Measurements from ENCODE around the gene AGAP1. TPM values are rescaled to one million over a fixed set of nuclear protein-coding genes. Genes with fewer than 3 reads are reported as not detected.

The AGAP1 gene
- polyA plus RNA-seq, 1 donor from 2014 or later, result 17.4 TPM

DNA sequence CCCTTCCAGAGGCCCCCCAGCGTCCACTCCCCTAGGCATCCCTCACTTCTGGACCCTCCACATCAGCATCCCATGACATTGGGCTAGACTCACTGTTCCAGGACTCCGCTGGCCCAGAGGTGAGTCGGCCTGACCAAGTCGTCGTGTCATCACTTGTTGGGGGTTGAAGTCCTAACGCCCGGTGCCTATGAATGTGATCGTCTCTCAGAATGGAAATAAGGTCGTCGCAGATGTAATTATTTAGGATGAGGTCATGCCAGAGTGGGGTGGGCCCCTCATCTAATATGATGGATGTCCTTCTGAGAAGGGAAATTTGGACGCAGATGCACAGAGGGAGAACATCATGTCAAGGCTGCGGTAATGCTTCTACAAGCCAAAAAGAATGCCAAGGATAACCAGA is 142.7 kb downstream of the AGAP1 start:
- peaks cover 5% of the 10 kb centered on the region for H3K9me3 ChIP-seq (ENCODE audit: low read length)
- no peaks in the 10 kb centered on the region for H3K36me3 ChIP-seq (ENCODE audit: insufficient read depth, low read length)
- peaks cover under 1% of the 10 kb centered on the region for H4K20me1 ChIP-seq (ENCODE audit: insufficient read depth)
- H3K9ac ChIP-seq (ENCODE audit: low read length), result no peak overlapping the region
- H3K9me2 ChIP-seq (ENCODE audit: insufficient read depth, low read length), result no peaks in the 10 kb centered on the region
- no peak overlapping the region for H3K27ac ChIP-seq (ENCODE audit: low read length)
- H2AFZ ChIP-seq (ENCODE audit: low read depth, low read length), result no peak overlapping the region
- peaks cover 2% of the 10 kb centered on the region for H3F3A ChIP-seq (ENCODE audit: insufficient read depth, low read length, poor library complexity, severe bottlenecking)
- no peak overlapping the region for H3K4me2 ChIP-seq (ENCODE audit: low read length)
- TF ChIP-seq, protein P1, sequence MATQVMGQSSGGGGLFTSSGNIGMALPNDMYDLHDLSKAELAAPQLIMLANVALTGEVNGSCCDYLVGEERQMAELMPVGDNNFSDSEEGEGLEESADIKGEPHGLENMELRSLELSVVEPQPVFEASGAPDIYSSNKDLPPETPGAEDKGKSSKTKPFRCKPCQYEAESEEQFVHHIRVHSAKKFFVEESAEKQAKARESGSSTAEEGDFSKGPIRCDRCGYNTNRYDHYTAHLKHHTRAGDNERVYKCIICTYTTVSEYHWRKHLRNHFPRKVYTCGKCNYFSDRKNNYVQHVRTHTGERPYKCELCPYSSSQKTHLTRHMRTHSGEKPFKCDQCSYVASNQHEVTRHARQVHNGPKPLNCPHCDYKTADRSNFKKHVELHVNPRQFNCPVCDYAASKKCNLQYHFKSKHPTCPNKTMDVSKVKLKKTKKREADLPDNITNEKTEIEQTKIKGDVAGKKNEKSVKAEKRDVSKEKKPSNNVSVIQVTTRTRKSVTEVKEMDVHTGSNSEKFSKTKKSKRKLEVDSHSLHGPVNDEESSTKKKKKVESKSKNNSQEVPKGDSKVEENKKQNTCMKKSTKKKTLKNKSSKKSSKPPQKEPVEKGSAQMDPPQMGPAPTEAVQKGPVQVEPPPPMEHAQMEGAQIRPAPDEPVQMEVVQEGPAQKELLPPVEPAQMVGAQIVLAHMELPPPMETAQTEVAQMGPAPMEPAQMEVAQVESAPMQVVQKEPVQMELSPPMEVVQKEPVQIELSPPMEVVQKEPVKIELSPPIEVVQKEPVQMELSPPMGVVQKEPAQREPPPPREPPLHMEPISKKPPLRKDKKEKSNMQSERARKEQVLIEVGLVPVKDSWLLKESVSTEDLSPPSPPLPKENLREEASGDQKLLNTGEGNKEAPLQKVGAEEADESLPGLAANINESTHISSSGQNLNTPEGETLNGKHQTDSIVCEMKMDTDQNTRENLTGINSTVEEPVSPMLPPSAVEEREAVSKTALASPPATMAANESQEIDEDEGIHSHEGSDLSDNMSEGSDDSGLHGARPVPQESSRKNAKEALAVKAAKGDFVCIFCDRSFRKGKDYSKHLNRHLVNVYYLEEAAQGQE (IDR thresholded peaks at IDR 0.05; ENCODE audit: borderline replicate concordance), result no peak
- TF ChIP-seq, protein P2, sequence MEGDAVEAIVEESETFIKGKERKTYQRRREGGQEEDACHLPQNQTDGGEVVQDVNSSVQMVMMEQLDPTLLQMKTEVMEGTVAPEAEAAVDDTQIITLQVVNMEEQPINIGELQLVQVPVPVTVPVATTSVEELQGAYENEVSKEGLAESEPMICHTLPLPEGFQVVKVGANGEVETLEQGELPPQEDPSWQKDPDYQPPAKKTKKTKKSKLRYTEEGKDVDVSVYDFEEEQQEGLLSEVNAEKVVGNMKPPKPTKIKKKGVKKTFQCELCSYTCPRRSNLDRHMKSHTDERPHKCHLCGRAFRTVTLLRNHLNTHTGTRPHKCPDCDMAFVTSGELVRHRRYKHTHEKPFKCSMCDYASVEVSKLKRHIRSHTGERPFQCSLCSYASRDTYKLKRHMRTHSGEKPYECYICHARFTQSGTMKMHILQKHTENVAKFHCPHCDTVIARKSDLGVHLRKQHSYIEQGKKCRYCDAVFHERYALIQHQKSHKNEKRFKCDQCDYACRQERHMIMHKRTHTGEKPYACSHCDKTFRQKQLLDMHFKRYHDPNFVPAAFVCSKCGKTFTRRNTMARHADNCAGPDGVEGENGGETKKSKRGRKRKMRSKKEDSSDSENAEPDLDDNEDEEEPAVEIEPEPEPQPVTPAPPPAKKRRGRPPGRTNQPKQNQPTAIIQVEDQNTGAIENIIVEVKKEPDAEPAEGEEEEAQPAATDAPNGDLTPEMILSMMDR (IDR thresholded peaks at IDR 0.05; ENCODE audit: poor library complexity, severe bottlenecking), result no peak
- TF ChIP-seq EZH2 (IDR thresholded peaks at IDR 0.05; ENCODE audit: borderline replicate concordance, insufficient read depth, low read length, poor library complexity, severe bottlenecking) (no peak), RAD21 (conservative IDR thresholded peaks at IDR 0.05) (no peak), SMC3 (conservative IDR thresholded peaks at IDR 0.05; ENCODE audit: poor library complexity) (no peak), TAF1 (IDR thresholded peaks at IDR 0.05; ENCODE audit: low read depth) (no peak), MXI1 (conservative IDR thresholded peaks at IDR 0.05; ENCODE audit: poor library complexity, severe bottlenecking) (no peak), POLR2AphosphoS5 (IDR thresholded peaks at IDR 0.05) (no peak), EP300 (conservative IDR thresholded peaks at IDR 0.05; ENCODE audit: poor library complexity, severe bottlenecking) (no peak)
- no peak overlapping the region for H3K4me3 ChIP-seq (ENCODE audit: low read length)
- H3K27me3 ChIP-seq (ENCODE audit: insufficient read depth, low read depth, low read length), result peaks cover 12% of the 10 kb centered on the region
- H3K79me2 ChIP-seq (replicated peaks; ENCODE audit: insufficient read depth, low read length), result peaks cover 8% of the 10 kb centered on the region

DNA sequence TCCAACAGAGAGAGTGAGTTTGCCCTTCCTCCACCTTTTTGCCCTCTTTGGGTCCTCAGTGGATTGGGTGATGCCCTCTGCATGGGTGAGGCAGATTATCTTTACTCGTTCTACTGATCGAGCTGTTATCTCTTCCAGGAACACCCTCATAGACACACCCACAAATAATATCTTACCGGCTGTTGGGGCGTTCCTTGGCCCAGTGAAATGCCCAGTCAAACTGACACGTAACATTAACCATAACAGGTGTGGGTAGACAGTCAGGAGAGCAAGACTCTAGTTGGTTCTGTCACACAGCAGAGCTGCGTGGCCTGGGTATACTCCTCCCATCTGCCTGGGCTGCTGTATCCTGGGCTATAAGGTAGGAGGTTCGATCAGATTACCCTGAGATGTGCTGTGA is 144.1 kb downstream of the AGAP1 start:
- Histone ChIP-seq H3K9me3 (ENCODE audit: low read length) (peaks cover 2% of the 10 kb centered on the region), H3K79me2 (replicated peaks; ENCODE audit: insufficient read depth, low read length) (peaks cover 8% of the 10 kb centered on the region), H3K9me2 (ENCODE audit: insufficient read depth, low read length) (no peaks in the 10 kb centered on the region), H3K4me3 (ENCODE audit: low read length) (no peak overlapping the region), H3F3A (ENCODE audit: insufficient read depth, low read length, poor library complexity, severe bottlenecking) (no peaks in the 10 kb centered on the region), H4K20me1 (ENCODE audit: insufficient read depth) (no peaks in the 10 kb centered on the region), H3K4me2 (ENCODE audit: low read length) (no peak overlapping the region), H2AFZ (ENCODE audit: low read depth, low read length) (no peak overlapping the region), H3K9ac (ENCODE audit: low read length) (no peak overlapping the region), H3K36me3 (ENCODE audit: insufficient read depth, low read length) (no peaks in the 10 kb centered on the region), H3K27ac (ENCODE audit: low read length) (no peak overlapping the region), H3K27me3 (ENCODE audit: insufficient read depth, low read depth, low read length) (peaks cover 12% of the 10 kb centered on the region)
- TF ChIP-seq RAD21 (conservative IDR thresholded peaks at IDR 0.05) (no peak), EZH2 (IDR thresholded peaks at IDR 0.05; ENCODE audit: borderline replicate concordance, insufficient read depth, low read length, poor library complexity, severe bottlenecking) (no peak), POLR2AphosphoS5 (IDR thresholded peaks at IDR 0.05) (no peak), MXI1 (conservative IDR thresholded peaks at IDR 0.05; ENCODE audit: poor library complexity, severe bottlenecking) (no peak), SMC3 (conservative IDR thresholded peaks at IDR 0.05; ENCODE audit: poor library complexity) (no peak), TAF1 (IDR thresholded peaks at IDR 0.05; ENCODE audit: low read depth) (no peak), EP300 (conservative IDR thresholded peaks at IDR 0.05; ENCODE audit: poor library complexity, severe bottlenecking) (no peak)
- TF ChIP-seq, protein P2 (IDR thresholded peaks at IDR 0.05; ENCODE audit: poor library complexity, severe bottlenecking), result no peak
- TF ChIP-seq, protein P1 (IDR thresholded peaks at IDR 0.05; ENCODE audit: borderline replicate concordance), result no peak

All from neural cell (in vitro differentiated cells).